Measurements from ENCODE around the gene PPP1CA. TPM values are rescaled to one million over a fixed set of nuclear protein-coding genes. Genes with fewer than 3 reads are reported as not detected.

Gene PPP1CA
- total RNA-seq, 1 experiment from 2014 or later: 668 TPM

DNA sequence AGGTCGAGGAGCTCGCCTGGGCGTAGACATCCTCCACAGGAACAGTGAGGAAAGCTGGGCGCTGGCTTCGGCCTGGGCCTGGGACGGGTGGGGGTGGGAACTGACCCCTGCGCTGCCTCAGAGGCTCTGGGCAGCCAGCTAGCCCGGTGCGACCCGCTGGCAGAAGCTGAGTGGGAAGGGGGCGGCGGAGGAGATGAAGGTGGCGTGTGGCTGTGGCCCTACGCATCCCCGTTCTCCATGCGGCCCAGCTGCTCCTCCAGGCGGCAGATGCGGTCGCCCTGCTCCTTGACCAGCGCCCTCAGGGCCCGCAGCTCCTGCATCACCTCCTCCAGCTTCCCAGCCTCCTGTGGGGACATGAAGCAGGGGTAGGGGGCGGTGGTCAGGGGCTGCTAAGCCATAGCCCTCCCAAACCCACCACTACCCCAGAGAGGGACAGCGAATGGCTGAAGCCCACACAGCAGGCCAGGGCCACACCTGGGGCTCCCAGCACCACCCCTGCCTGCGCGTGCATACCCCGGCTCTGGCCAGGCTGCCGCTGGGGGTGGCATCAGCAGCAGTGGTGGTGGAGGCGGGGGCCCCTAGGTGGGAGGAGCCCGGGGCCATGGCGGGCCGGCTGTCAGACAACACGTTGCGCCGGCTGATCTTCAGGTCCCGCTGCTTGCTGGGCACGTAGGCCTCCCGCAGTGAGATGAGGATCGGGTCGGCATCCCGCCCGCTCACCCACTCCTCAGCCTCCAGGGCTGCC lies 36.7 kb upstream of the PPP1CA start:
- no peak for DNase-seq (ENCODE audit: low read depth in 1 of 2, low spot score in 2 of 2)
- H3K27ac ChIP-seq: no peak overlapping the region
- peaks cover 94% of the 10 kb centered on the region for H3K36me3 ChIP-seq
- H3K4me3 ChIP-seq: no peak overlapping the region
- H3K27me3 ChIP-seq (replicated peaks): no peaks in the 10 kb centered on the region
- H3K9me3 ChIP-seq (replicated peaks): no peaks in the 10 kb centered on the region
- H3K4me1 ChIP-seq (replicated peaks): peaks cover 11% of the 10 kb centered on the region

DNA sequence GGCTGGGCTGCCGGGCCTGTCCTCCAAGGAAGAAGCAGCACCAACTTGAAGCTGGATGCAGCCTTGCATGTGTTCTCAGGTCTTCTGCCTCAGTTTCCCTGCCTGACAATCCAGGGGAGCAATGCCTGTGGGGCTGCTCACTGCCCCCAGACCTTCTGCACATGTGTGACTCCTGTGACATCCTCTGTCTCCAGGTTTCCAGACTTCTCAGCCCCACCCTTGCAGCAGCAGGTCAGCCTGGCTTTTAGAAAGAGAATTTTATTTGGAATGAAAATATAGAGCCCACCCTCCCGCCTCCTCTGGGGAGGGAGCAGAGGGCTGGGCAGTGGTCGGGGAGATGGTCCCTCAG lies 36.1 kb upstream of the PPP1CA start:
- Histone ChIP-seq H3K27me3 (replicated peaks) (no peaks in the 10 kb centered on the region), H3K4me1 (replicated peaks) (peaks cover 9% of the 10 kb centered on the region), H3K4me3 (no peak overlapping the region), H3K36me3 (peaks cover 96% of the 10 kb centered on the region), H3K27ac (no peak overlapping the region), H3K9me3 (replicated peaks) (no peaks in the 10 kb centered on the region)
- no peak for DNase-seq (ENCODE audit: low read depth in 1 of 2, low spot score in 2 of 2)

DNA sequence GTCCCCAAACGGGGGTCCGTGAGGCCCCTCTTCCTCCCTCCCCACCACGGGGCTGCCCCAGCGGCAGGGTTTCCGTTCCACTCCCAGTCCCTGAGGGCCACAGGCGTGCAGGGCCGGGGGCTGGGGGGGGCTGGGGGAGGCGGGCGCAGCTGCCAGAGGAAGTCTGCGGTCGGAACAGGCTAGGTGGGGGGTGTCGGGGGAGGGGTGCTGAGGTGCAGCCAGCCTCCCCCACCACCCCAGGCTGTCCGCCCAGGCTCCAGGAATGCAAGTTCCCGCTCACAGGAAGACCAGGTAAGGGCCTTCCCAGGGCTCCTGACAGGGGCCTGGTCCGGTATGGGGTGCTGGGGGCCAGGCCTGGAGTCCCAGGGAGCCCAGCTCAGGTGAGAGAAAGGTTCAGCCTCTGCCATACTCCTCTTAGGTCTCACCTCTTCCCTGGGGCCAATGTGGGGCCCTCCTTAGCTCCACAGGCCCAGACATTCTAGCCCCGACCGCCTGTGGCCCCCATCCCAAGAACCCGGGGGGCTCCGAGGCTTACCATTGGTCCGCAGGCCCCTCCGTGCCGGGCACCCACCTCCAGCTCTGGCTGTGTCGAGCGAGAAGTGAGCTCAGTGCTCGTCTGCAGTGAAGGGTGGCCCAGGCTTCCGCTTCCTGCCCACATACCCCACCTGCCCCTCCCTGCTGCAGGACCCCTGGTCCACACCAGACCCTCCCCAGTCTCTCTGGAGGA lies 35.6 kb upstream of the PPP1CA start, which contains the start of gene PTPRCAP:
TSS of gene PTPRCAP (minus strand) at position 601 of the 727 bp plus-strand sequence. CDS start at position 538, 63 bp downstream.
- no peaks in the 10 kb centered on the region for H3K9me3 ChIP-seq (replicated peaks)
- peaks cover 96% of the 10 kb centered on the region for H3K36me3 ChIP-seq
- DNase-seq (ENCODE audit: low read depth in 1 of 2, low spot score in 2 of 2): no peak
- H3K4me1 ChIP-seq (replicated peaks): peaks cover 4% of the 10 kb centered on the region
- no peak within 1 kb of the TSS for H3K27ac ChIP-seq
- H3K4me3 ChIP-seq: no peak within 1 kb of the TSS
- H3K27me3 ChIP-seq (replicated peaks): no peaks in the 10 kb centered on the region

DNA sequence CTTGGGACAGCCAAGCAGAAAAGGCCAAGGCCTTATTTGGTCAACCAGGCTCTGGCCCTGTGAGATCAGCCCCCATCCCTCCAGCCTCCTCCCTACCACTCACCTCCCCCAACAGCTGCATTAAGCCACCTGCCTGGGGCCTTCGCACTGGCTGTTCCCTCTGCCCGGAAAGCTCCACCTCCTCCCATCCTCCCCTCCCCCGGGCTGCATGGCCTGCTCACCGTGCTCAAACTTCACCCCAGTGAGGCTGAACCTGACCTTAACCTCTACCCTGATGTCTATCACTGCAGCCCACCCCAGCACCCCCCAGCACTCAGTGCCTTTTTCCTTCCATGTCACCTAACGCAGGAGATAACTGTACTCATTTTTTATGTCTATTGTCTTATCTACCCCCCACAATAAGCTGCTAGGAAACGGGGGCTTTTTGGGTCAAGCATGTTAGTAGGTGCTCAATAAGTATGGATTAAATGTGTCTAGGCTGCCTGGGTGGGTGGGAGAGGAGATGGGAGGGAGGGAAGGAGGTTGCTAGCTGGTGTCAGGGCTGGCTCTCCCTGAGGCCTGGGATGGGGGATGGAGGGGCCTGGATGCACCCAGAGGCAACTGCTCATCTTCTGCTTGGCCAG lies 34.9 kb upstream of the PPP1CA start:
- no peak for DNase-seq (ENCODE audit: low read depth in 1 of 2, low spot score in 2 of 2)
- H3K36me3 ChIP-seq: peaks cover 96% of the 10 kb centered on the region
- H3K4me3 ChIP-seq: no peak overlapping the region
- no peaks in the 10 kb centered on the region for H3K4me1 ChIP-seq (replicated peaks)
- no peaks in the 10 kb centered on the region for H3K27me3 ChIP-seq (replicated peaks)
- no peaks in the 10 kb centered on the region for H3K9me3 ChIP-seq (replicated peaks)
- H3K27ac ChIP-seq: no peak overlapping the region

DNA sequence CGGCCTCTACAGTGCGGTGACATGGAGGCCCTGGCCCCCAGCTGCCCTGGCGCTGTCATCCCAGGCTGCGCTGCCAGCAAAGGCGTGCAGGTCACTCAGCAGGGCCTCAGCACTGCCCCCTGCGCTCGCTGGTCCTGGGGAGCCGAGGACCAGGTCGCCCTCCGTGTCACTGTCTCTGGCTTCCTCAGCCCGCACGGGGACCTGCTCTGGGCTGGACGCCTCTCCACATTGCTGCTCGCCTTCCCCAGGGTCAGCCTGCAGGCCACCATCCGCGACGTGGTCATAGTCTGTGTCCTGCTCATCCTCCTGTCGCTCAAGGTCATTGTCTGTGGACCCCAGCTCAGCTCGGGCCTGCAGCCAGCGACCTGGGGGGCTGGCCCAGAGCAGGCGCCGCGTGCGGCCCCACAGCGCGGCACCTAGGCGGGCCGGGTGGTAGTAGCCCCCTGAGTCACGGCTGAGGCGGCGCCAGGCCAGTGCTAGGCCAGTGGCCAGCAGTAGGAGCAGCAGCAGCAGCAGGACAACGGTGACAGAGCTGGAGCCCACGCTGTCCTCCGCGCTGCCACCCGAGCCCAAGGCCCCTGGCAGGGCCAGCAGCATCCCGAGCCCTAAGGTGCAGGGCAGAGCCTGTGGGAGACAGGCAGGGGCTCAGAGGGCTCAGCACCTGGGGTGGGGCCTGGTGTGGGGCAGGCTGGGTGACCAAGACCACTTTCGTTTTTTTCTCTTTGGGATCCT lies 34.2 kb upstream of the PPP1CA start:
- Histone ChIP-seq H3K9me3 (replicated peaks) (no peaks in the 10 kb centered on the region), H3K36me3 (peaks cover 96% of the 10 kb centered on the region), H3K4me3 (no peak overlapping the region), H3K27me3 (replicated peaks) (no peaks in the 10 kb centered on the region), H3K27ac (no peak overlapping the region), H3K4me1 (replicated peaks) (no peaks in the 10 kb centered on the region)
- no peak for DNase-seq (ENCODE audit: low read depth in 1 of 2, low spot score in 2 of 2)

DNA sequence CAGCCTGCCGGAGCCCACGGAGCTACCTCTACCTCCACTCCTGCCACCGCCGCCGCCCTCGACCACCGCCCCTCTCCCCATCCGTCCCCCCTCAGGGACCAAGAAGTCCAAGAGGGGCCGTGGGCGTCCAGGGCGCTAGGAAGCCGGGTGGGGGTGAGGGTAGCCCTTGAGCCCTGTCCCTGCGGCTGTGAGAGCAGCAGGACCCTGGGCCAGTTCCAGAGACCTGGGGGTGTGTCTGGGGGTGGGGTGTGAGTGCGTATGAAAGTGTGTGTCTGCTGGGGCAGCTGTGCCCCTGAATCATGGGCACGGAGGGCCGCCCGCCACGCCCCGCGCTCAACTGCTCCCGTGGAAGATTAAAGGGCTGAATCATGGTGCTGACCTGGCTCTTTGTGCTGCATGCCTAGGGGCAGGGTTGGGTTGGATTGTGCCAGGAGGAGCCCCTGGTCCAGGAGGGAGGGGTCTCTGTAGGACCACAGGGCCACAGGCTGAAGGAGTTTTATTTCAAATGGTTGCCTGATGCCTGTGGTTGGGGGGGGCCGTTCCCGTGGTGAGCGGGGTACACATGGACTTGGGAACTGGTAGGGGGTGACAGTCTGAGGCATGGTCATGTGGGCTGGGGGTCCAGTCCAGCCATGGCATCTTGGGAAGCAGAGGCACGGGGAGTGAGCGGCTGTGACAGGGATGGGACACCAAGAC lies 33.5 kb upstream of the PPP1CA start:
- Histone ChIP-seq H3K9me3 (replicated peaks) (no peaks in the 10 kb centered on the region), H3K4me1 (replicated peaks) (no peaks in the 10 kb centered on the region), H3K27me3 (replicated peaks) (no peaks in the 10 kb centered on the region), H3K36me3 (peaks cover 96% of the 10 kb centered on the region), H3K27ac (no peak overlapping the region), H3K4me3 (no peak overlapping the region)
- DNase-seq (ENCODE audit: low read depth in 1 of 2, low spot score in 2 of 2): no peak

DNA sequence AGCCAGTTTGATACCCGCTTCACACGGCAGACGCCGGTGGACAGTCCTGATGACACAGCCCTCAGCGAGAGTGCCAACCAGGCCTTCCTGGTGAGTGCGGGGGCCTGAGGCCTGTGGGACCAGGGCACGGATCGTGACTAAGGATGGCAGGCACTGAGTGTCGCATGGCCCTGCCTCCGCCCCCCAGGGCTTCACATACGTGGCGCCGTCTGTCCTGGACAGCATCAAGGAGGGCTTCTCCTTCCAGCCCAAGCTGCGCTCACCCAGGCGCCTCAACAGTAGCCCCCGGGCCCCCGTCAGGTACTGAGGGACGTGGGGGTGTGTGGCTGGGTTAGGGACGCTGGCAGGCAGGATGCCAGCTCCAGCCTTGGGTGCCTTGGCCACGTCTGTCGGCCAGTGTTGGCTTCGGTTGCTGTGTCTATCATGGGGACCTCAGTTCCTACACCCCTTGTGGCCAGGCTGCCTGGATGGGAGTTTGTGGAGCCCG lies 32.8 kb upstream of the PPP1CA start:
- H3K27ac ChIP-seq: no peak overlapping the region

DNA sequence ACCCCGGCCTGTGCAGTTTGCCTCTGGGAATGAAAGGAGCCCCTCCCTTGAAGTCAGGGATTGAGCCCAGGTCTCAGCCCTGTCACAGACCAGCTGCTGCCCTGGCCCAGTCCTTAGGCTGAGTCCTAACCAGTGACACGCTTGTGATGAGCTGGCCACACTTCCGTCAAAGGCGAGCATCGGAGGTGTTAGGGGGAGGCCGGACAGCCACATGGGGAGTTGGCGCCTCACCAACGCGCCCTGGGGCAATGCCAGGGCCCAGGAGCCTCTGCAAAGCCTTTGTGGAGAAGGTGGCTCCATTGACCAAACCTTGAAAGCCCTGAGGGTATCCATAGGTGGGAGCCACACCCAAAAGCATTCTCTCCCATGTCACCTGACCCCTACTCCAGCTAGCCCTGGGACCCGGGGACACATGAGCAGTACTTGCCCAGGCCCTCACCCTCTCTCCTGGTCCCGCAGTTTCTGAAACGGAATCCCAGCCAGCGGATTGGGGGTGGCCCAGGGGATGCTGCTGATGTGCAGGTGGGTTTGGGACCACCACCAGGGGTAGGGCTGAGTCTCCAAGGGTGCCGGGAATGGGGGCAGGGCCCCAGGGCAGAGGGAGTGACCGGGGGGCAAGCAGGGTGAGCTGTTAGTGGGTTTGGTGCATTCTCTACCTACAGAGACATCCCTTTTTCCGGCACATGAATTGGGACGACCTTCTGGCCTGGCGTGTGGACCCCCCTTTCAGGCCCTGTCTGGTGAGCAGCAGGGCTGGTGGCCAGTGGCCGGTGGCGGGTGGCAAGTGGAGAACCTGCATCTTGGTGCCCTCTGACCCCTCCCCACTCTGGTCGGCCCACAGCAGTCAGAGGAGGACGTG lies 32.1 kb upstream of the PPP1CA start:
- H3K27me3 ChIP-seq (replicated peaks): no peaks in the 10 kb centered on the region
- H3K36me3 ChIP-seq: peaks cover 94% of the 10 kb centered on the region
- H3K27ac ChIP-seq: no peak overlapping the region
- no peak overlapping the region for H3K4me3 ChIP-seq
- peaks cover 6% of the 10 kb centered on the region for H3K4me1 ChIP-seq (replicated peaks)
- H3K9me3 ChIP-seq (replicated peaks): no peaks in the 10 kb centered on the region
- no peak for DNase-seq (ENCODE audit: low read depth in 1 of 2, low spot score in 2 of 2)

More for the DNA sequence above, 32.8 kb upstream of the PPP1CA start:
- Histone ChIP-seq H3K36me3 (peaks cover 96% of the 10 kb centered on the region), H3K9me3 (replicated peaks) (no peaks in the 10 kb centered on the region), H3K27me3 (replicated peaks) (no peaks in the 10 kb centered on the region), H3K4me1 (replicated peaks) (peaks cover under 1% of the 10 kb centered on the region), H3K4me3 (no peak overlapping the region)
- no peak for DNase-seq (ENCODE audit: low read depth in 1 of 2, low spot score in 2 of 2)

DNA sequence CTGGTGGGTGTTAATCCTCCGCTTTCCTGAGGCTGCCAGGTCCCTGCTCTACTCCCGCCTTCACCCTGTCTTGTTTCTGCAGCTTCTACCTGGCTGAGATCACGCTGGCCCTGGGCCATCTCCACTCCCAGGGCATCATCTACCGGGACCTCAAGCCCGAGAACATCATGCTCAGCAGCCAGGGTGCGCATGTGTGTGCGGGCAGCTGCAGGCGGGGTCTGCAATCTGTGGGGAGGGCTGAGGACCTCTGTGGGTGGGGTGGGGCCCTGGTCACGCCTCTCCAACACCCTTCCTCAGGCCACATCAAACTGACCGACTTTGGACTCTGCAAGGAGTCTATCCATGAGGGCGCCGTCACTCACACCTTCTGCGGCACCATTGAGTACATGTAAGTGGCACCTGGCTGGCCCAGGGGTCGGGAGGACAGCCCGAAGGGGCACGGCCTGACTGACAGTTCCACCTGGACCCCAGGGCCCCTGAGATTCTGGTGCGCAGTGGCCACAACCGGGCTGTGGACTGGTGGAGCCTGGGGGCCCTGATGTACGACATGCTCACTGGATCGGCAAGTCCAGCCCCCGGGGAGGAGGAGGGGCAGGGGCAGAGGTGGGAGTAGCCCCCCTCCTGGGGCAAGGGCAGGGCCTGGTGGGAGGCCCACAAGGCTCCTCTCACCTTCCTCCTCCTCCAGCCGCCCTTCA lies 31.1 kb upstream of the PPP1CA start:
- no peaks in the 10 kb centered on the region for H3K9me3 ChIP-seq (replicated peaks)
- peaks cover 6% of the 10 kb centered on the region for H3K4me1 ChIP-seq (replicated peaks)
- H3K27me3 ChIP-seq (replicated peaks): no peaks in the 10 kb centered on the region
- no peak overlapping the region for H3K4me3 ChIP-seq
- no peak for DNase-seq (ENCODE audit: low read depth in 1 of 2, low spot score in 2 of 2)
- H3K27ac ChIP-seq: no peak overlapping the region
- H3K36me3 ChIP-seq: peaks cover 87% of the 10 kb centered on the region

DNA sequence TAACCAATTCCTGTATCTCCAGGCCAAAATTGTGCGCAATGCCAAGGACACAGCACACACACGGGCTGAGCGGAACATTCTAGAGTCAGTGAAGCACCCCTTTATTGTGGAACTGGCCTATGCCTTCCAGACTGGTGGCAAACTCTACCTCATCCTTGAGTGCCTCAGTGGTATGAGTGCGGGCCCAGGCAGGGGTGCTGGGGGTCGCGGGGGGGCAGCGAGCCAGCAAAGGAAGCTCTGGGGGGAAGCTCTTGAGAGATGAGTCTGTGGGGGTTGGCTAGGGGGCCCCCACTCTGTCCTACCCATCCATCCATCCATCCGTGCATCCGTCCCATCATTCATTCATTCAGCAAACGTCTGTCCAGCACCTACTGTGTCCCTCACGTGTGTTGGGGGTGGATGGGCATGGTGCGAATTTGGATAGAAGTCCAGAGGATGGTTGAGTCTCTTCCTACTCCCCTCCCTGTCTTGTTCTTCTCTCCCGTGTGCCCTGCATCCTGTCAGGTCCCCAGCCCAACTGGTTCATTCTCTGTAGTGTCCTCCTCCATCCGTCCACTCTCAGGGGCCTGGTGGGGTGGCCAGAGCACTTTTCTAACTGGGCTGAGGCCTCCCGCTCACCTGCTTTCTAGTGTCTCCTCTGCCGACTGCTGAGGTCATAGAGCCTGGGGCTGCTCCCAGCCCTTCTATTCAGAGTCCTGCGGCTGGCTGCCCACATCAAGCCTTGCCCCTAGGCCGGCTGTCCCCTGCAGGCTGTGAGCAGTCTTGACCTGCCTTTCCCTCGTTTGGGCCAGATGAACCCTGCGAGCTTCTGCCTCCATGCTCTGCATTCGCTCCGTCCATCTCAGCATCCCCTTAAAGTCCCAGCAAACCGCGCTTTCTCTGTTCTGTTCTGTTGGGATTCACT lies 29.9 kb upstream of the PPP1CA start:
- DNase-seq (ENCODE audit: low read depth in 1 of 2, low spot score in 2 of 2): no peak
- peaks cover 13% of the 10 kb centered on the region for H3K4me1 ChIP-seq (replicated peaks)
- H3K27ac ChIP-seq: no peak overlapping the region
- no peak overlapping the region for H3K4me3 ChIP-seq
- no peaks in the 10 kb centered on the region for H3K27me3 ChIP-seq (replicated peaks)
- H3K9me3 ChIP-seq (replicated peaks): no peaks in the 10 kb centered on the region
- peaks cover 79% of the 10 kb centered on the region for H3K36me3 ChIP-seq

DNA sequence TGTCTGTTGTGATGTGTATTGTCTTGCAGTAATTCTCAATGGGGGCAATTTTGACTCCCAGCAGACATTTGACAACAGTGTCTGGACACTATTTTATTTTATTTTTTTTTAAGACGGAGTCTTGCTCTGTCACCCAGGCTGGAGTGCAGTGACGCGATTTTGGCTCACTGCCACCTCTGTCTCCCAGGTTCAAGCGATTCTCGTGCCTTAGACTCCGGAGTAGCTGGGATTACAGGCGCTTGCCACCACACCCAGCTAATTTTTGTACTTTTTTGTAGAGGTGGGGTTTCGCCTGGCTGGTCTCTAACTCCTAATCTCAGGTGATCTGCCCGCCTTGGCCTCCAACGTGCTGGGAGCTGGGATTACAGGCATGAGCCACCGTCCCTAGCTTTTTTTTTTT lies 28.1 kb upstream of the PPP1CA start:
- H3K4me3 ChIP-seq: no peak overlapping the region
- H3K9me3 ChIP-seq (replicated peaks): no peaks in the 10 kb centered on the region
- no peaks in the 10 kb centered on the region for H3K27me3 ChIP-seq (replicated peaks)
- no peak overlapping the region for H3K27ac ChIP-seq
- DNase-seq (ENCODE audit: low read depth in 1 of 2, low spot score in 2 of 2): no peak
- H3K4me1 ChIP-seq (replicated peaks): peaks cover 13% of the 10 kb centered on the region
- peaks cover 60% of the 10 kb centered on the region for H3K36me3 ChIP-seq

Measured in SJSA1 (cell line).